ENCODE data around the gene MEIS1. TPM values are rescaled to one million over a fixed set of nuclear protein-coding genes. Genes with fewer than 3 reads are reported as not detected.

MEIS1 gene
- total and polyA plus RNA-seq, 2 donors (not counting 1 experiment from before 2014, with no cell fraction given): 0.03 TPM; not detected in 1

- peaks cover 0 to 74% (median 52%) of the 10 kb centered on the region in 4 experiments for H3K27me3 ChIP-seq (replicated peaks in 1 of 4; ENCODE audit: control extremely low read depth in 1 of 4, control insufficient read depth in 3 of 4, insufficient read depth in 4 of 4, low read length in 3 of 4)
These were observed 5.1 kb downstream of the MEIS1 start for GRCh38 chr2:66439812-66440542.

More at GRCh38 chr2:66439812-66440542, 5.1 kb downstream of the MEIS1 start:
- peak overlapping the region; percentile 46 for H2AFZ ChIP-seq (ENCODE audit: insufficient read depth, low read depth, low read length, poor library complexity, severe bottlenecking)
- H3K36me3 ChIP-seq (replicated peaks in 1 of 2; ENCODE audit: control extremely low read depth in 1 of 2, control insufficient read depth in 1 of 2, extremely low read depth in 1 of 2, insufficient read depth in 2 of 2, low read length in 1 of 2): no peaks in the 10 kb centered on the region
- ChIA-PET POLR2A (no interaction called here), CTCF (no interaction called here)
- peaks cover 21 to 43% of the 10 kb centered on the region in 2 donors for H3K4me1 ChIP-seq (ENCODE audit: control insufficient read depth in 2 of 2, insufficient read depth in 2 of 2, low read length in 2 of 2)
- H3K9ac ChIP-seq (ENCODE audit: low read length): peak overlapping the region; percentile 11
- peaks cover 83% of the 10 kb centered on the region for H3K27me3 Mint-ChIP-seq
- H3K79me2 ChIP-seq (ENCODE audit: control insufficient read depth, insufficient read depth, low read length): no peaks in the 10 kb centered on the region
- H3K9me3 Mint-ChIP-seq (ENCODE audit: insufficient read depth): no peaks in the 10 kb centered on the region
- 6% methylated on average over 17 of the region's 36 CpGs for WGBS (ENCODE audit: insufficient coverage)
- H3K4me2 ChIP-seq (replicated peaks; ENCODE audit: low read depth, low read length, poor library complexity, severe bottlenecking): peak overlapping the region; percentile 61
- H4K20me1 ChIP-seq (ENCODE audit: control insufficient read depth, insufficient read depth, low read length, poor library complexity, severe bottlenecking): no peaks in the 10 kb centered on the region
- intact Hi-C loops (cut with micrococcal nuclease): no loop called here
- ATAC-seq (ENCODE audit: low read depth) (no peak), DNase-seq (no peak)
- TF ChIP-seq EZH2 (IDR thresholded peaks at IDR 0.05; ENCODE audit: borderline replicate concordance, insufficient read depth, low read depth, low read length, poor library complexity, severe bottlenecking) (no peak), CTCF (IDR thresholded peaks at IDR 0.05) (no peak)
- no peak overlapping the region for H3K27ac ChIP-seq (ENCODE audit: low read length in 2 of 2)
- H3K9me3 ChIP-seq (ENCODE audit: control extremely low read depth in 1 of 3, control insufficient read depth in 2 of 3, insufficient read depth in 1 of 3, low read length in 2 of 3): peaks cover 0 to 1% (median 0%) of the 10 kb centered on the region in 3 donors
- peak overlapping the region; percentile 54 for H3K4me3 Mint-ChIP-seq
- H3K27ac Mint-ChIP-seq: no peak overlapping the region
- peaks cover 26% of the 10 kb centered on the region for H3K4me1 Mint-ChIP-seq
- H3K4me3 ChIP-seq (ENCODE audit: control extremely low read depth in 1 of 5, extremely low read depth in 1 of 5, insufficient read depth in 1 of 5, low read depth in 2 of 5, low read length in 4 of 5): no peak overlapping the region

Measured in B cell (primary cell).